NT2/D1 (cell line): ENCODE measurements around the gene EPB41L2.

Experiments used
- SUZ12 ChIP-seq: IDR thresholded peaks from 2 replicates; pipeline ENCODE4 v1.6.1; 2011; ENCODE audit not compliant: insufficient read length, insufficient read depth; ENCODE audit errors: extremely low read depth
- YY1 ChIP-seq: IDR thresholded peaks from 2 replicates; pipeline ENCODE4 v1.6.1; 2011; ENCODE audit not compliant: insufficient read length, insufficient read depth
- ZNF274 ChIP-seq: IDR thresholded peaks from 2 replicates; pipeline ENCODE4 v1.6.1; 2011; ENCODE audit warnings: mild to moderate bottlenecking, low read depth, low read length

- TF ChIP-seq ZNF274 (no peak), YY1 (no peak), SUZ12 (no peak)
Observed at GRCh38 chr6:130836055-130836640, 226.9 kb downstream of the EPB41L2 start.
